GM23338 (cell line): ENCODE measurements around the gene RNF212B. TPM values are rescaled to one million over a fixed set of nuclear protein-coding genes. Genes with fewer than 3 reads are reported as not detected.
A peak's percentile ranks its signal among the peaks of the same experiment; 100 is the strongest.

Experiments
- ATAC-seq: fragments of 200-7000 bp; cut with Tn5 transposase; 3 replicates; pipeline ENCODE4 v1.9.1; 2020
- DNase-seq: peaks from one replicate; pipeline ENCODE4 v3.0.0-alpha.2; 2015; ENCODE audit warnings: low spot score
- H2AFZ ChIP-seq: fragments of 200-600 bp; sonication (generic); 2 replicates; pipeline ENCODE4 v1.8.0; 2016; ENCODE audit warnings: antibody characterized with exemption, mild to moderate bottlenecking, moderate library complexity
- H3F3A ChIP-seq: fragments of 200-600 bp; sonication (generic); replicated peaks from 2 replicates; pipeline ENCODE4 v1.8.0; 2017; ENCODE audit warnings: antibody characterized with exemption, mixed run types, low read depth
- H3K27ac ChIP-seq: fragments of 200-600 bp; sonication (generic); 2 replicates; pipeline ENCODE4 v1.6.1; 2016; ENCODE audit warnings: low read depth
- H3K27me3 ChIP-seq: fragments of 200-600 bp; sonication (generic); 2 replicates; pipeline ENCODE4 v1.8.0; 2016; ENCODE audit warnings: mild to moderate bottlenecking, mixed run types, moderate library complexity; ENCODE audit not compliant: insufficient read depth
- H3K36me3 ChIP-seq: fragments of 200-600 bp; sonication (generic); 2 replicates; pipeline ENCODE4 v1.8.0; 2016; ENCODE audit warnings: mild to moderate bottlenecking; ENCODE audit not compliant: insufficient read depth
- H3K4me1 ChIP-seq: fragments of 200-600 bp; sonication (generic); 2 replicates; pipeline ENCODE4 v1.8.0; 2016; ENCODE audit warnings: mild to moderate bottlenecking, moderate library complexity; ENCODE audit not compliant: insufficient read depth
- H3K4me2 ChIP-seq: fragments of 200-600 bp; sonication (generic); 2 replicates; pipeline ENCODE4 v1.7.1; 2017; ENCODE audit warnings: mixed run types
- H3K4me3 ChIP-seq: fragments of 200-600 bp; sonication (generic); 2 replicates; pipeline ENCODE4 v1.6.1; 2016; ENCODE audit warnings: mixed run types
- H3K79me2 ChIP-seq: fragments of 200-600 bp; sonication (generic); replicated peaks from 2 replicates; pipeline ENCODE4 v1.8.0; 2017; ENCODE audit warnings: mild to moderate bottlenecking; ENCODE audit not compliant: insufficient read depth
- H3K9me2 ChIP-seq: fragments of 200-600 bp; sonication (generic); 2 replicates; pipeline ENCODE4 v1.8.0; 2017; ENCODE audit not compliant: insufficient read depth
- H4K20me1 ChIP-seq: fragments of 200-600 bp; sonication (generic); replicated peaks from 2 replicates; pipeline ENCODE4 v1.8.0; 2017; ENCODE audit warnings: mild to moderate bottlenecking; ENCODE audit not compliant: insufficient read depth
- H3K27ac Mint-ChIP-seq: 2 replicates; pipeline ENCODE4 v1.8.0; 2020; ENCODE audit warnings: inconsistent platforms, mild to moderate bottlenecking, moderate library complexity, mixed read lengths
- H3K27me3 Mint-ChIP-seq: 3 replicates; pipeline ENCODE4 v1.8.0; 2022; ENCODE audit warnings: low read depth, mild to moderate bottlenecking, moderate library complexity, mixed read lengths, inconsistent platforms; ENCODE audit not compliant: insufficient read depth, poor library complexity
- H3K36me3 Mint-ChIP-seq: 3 replicates; pipeline ENCODE4 v1.8.0; 2021; ENCODE audit warnings: low read depth, mild to moderate bottlenecking, inconsistent platforms, moderate library complexity, mixed read lengths
- H3K4me1 Mint-ChIP-seq: 3 replicates; pipeline ENCODE4 v1.8.0; 2020; ENCODE audit warnings: mild to moderate bottlenecking, inconsistent platforms, mixed read lengths
- H3K4me3 Mint-ChIP-seq: 3 replicates; pipeline ENCODE4 v1.8.0; 2021; ENCODE audit warnings: moderate library complexity, mild to moderate bottlenecking, inconsistent platforms, mixed read lengths
- H3K9me3 Mint-ChIP-seq: 3 replicates; pipeline ENCODE4 v1.8.0; 2020; ENCODE audit warnings: moderate library complexity, mild to moderate bottlenecking, inconsistent platforms, mixed read lengths
- CREB1 ChIP-seq: fragments of 250-450 bp; sonication (Bioruptor Pico); IDR thresholded peaks from 2 replicates; pipeline ENCODE4 v1.5.0; 2020; ENCODE audit warnings: low read depth, mild to moderate bottlenecking, moderate library complexity
- EZH2 ChIP-seq: fragments of 200-600 bp; sonication (generic); IDR thresholded peaks from one replicate; pipeline ENCODE4 v1.8.0; 2017; ENCODE audit warnings: antibody characterized with exemption, mild to moderate bottlenecking, low read depth; ENCODE audit not compliant: unreplicated experiment
- NANOG ChIP-seq: IDR thresholded peaks from 2 replicates; pipeline ENCODE4 v1.6.1; 2016; ENCODE audit warnings: antibody characterized with exemption, borderline replicate concordance
- STAT1 ChIP-seq: IDR thresholded peaks from one replicate; pipeline ENCODE4 v1.6.1; 2016; ENCODE audit warnings: antibody characterized with exemption; ENCODE audit not compliant: unreplicated experiment
- polyA plus RNA-seq: library from polyadenylated mRNA; unstranded; fragments of >200 nt; fragmentation: Nextera tagmentation; extraction: Ambion mirVana; gene quantifications from 2 replicates; pipeline ENCODE4 v1.2.1, GENCODE V29; 2016
- total RNA-seq: library from RNA; depleted of rRNA; stranded (reverse); fragments of >200 nt; shearing (Covaris generic); gene quantifications from 2 replicates; pipeline ENCODE4 v1.2.3, GENCODE V29; 2014
- TF ChIP-seq, protein P1 (sequence below): fragments of 250-450 bp; sonication (Bioruptor Pico); IDR thresholded peaks from 2 replicates; pipeline ENCODE4 v1.5.0; 2020; ENCODE audit warnings: mild to moderate bottlenecking, moderate library complexity
- TF ChIP-seq, protein P2 (sequence below): IDR thresholded peaks from 2 replicates; pipeline ENCODE4 v1.6.1; 2016; ENCODE audit warnings: antibody characterized with exemption

RNF212B gene
- total and polyA plus RNA-seq, 2 experiments from 2014 or later, result not detected

- TF ChIP-seq, protein P1, sequence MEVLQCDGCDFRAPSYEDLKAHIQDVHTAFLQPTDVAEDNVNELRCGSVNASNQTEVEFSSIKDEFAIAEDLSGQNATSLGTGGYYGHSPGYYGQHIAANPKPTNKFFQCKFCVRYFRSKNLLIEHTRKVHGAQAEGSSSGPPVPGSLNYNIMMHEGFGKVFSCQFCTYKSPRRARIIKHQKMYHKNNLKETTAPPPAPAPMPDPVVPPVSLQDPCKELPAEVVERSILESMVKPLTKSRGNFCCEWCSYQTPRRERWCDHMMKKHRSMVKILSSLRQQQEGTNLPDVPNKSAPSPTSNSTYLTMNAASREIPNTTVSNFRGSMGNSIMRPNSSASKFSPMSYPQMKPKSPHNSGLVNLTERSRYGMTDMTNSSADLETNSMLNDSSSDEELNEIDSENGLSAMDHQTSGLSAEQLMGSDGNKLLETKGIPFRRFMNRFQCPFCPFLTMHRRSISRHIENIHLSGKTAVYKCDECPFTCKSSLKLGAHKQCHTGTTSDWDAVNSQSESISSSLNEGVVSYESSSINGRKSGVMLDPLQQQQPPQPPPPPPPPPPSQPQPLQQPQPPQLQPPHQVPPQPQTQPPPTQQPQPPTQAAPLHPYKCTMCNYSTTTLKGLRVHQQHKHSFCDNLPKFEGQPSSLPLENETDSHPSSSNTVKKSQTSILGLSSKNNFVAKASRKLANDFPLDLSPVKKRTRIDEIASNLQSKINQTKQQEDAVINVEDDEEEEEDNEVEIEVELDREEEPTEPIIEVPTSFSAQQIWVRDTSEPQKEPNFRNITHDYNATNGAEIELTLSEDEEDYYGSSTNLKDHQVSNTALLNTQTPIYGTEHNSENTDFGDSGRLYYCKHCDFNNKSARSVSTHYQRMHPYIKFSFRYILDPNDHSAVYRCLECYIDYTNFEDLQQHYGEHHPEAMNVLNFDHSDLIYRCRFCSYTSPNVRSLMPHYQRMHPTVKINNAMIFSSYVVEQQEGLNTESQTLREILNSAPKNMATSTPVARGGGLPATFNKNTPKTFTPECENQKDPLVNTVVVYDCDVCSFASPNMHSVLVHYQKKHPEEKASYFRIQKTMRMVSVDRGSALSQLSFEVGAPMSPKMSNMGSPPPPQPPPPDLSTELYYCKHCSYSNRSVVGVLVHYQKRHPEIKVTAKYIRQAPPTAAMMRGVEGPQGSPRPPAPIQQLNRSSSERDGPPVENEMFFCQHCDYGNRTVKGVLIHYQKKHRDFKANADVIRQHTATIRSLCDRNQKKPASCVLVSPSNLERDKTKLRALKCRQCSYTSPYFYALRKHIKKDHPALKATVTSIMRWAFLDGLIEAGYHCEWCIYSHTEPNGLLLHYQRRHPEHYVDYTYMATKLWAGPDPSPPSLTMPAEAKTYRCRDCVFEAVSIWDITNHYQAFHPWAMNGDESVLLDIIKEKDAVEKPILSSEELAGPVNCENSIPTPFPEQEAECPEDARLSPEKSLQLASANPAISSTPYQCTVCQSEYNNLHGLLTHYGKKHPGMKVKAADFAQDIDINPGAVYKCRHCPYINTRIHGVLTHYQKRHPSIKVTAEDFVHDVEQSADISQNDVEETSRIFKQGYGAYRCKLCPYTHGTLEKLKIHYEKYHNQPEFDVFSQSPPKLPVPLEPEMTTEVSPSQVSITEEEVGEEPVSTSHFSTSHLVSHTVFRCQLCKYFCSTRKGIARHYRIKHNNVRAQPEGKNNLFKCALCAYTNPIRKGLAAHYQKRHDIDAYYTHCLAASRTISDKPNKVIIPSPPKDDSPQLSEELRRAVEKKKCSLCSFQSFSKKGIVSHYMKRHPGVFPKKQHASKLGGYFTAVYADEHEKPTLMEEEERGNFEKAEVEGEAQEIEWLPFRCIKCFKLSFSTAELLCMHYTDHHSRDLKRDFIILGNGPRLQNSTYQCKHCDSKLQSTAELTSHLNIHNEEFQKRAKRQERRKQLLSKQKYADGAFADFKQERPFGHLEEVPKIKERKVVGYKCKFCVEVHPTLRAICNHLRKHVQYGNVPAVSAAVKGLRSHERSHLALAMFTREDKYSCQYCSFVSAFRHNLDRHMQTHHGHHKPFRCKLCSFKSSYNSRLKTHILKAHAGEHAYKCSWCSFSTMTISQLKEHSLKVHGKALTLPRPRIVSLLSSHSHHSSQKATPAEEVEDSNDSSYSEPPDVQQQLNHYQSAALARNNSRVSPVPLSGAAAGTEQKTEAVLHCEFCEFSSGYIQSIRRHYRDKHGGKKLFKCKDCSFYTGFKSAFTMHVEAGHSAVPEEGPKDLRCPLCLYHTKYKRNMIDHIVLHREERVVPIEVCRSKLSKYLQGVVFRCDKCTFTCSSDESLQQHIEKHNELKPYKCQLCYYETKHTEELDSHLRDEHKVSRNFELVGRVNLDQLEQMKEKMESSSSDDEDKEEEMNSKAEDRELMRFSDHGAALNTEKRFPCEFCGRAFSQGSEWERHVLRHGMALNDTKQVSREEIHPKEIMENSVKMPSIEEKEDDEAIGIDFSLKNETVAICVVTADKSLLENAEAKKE (CRISPR knock-in tag), result no peak
Measured at GRCh38 chr14:23249824-23250223, 12.1 kb downstream of the RNF212B start (continued).

GRCh38 chr14:23252006-23252405 is 14.3 kb downstream of the RNF212B start:
- H3K4me3 ChIP-seq, result 0 out of 2 replicates have a peak overlapping the region, but pooled peaks have one; percentile 5
- Mint-ChIP-seq H3K4me3 (peak overlapping the region; percentile 39; the same call in 2 of the 3 replicates), H3K27me3 (peaks cover 3% of the 10 kb centered on the region), H3K4me1 (peaks cover 38% of the 10 kb centered on the region), H3K9me3 (no peaks in the 10 kb centered on the region), H3K36me3 (no peaks in the 10 kb centered on the region), H3K27ac (peak overlapping the region; percentile 96)
- peak; percentile 88 for DNase-seq
- H4K20me1 ChIP-seq, result no peaks in the 10 kb centered on the region
- H2AFZ ChIP-seq, result no peak overlapping the region
- no peaks in the 10 kb centered on the region for H3K36me3 ChIP-seq
- peaks cover 33% of the 10 kb centered on the region for H3K4me1 ChIP-seq
- H3K9me2 ChIP-seq, result no peaks in the 10 kb centered on the region
- H3K79me2 ChIP-seq, result no peaks in the 10 kb centered on the region
- peak overlapping the region; percentile 93 for H3K27ac ChIP-seq
- peak overlapping the region; percentile 15; the same call in 1 of the 2 replicates for H3K4me2 ChIP-seq
- H3F3A ChIP-seq, result no peaks in the 10 kb centered on the region
- no peaks in the 10 kb centered on the region for H3K27me3 ChIP-seq
- ATAC-seq, result peak; percentile 90
- peak; percentile 53; the same call in 1 of the 2 replicates for TF ChIP-seq NANOG
- no peak for TF ChIP-seq EZH2
- TF ChIP-seq, protein P2, sequence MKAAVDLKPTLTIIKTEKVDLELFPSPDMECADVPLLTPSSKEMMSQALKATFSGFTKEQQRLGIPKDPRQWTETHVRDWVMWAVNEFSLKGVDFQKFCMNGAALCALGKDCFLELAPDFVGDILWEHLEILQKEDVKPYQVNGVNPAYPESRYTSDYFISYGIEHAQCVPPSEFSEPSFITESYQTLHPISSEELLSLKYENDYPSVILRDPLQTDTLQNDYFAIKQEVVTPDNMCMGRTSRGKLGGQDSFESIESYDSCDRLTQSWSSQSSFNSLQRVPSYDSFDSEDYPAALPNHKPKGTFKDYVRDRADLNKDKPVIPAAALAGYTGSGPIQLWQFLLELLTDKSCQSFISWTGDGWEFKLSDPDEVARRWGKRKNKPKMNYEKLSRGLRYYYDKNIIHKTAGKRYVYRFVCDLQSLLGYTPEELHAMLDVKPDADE, result no peak
- peak; percentile 16; the same call in 1 of the 2 replicates for TF ChIP-seq CREB1 (CRISPR knock-in tag)
- TF ChIP-seq, protein P1 (CRISPR knock-in tag), result peak; percentile 26; the same call in 1 of the 2 replicates
- TF ChIP-seq STAT1, result no peak
